ENCODE results near the gene TRIM62.

DNA sequence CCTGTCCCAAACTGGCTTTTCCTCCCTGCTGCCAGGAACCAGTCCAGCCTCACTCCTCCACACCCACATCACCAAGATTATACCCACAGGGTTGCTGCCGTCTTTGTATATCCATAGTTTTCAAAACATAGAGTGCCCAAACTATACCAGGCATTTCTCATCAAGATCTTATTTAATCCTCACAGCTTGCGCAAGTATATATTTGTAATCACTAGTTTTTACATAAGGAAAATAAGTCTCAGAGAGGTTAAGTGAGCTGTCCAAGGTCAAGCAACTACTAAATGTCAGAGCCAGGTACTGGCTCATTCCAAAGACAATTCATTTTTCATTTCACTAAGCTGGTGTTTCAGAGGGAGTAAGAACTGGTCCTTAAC is 39.5 kb upstream of the TRIM62 start:
- TF ChIP-seq, protein P1, sequence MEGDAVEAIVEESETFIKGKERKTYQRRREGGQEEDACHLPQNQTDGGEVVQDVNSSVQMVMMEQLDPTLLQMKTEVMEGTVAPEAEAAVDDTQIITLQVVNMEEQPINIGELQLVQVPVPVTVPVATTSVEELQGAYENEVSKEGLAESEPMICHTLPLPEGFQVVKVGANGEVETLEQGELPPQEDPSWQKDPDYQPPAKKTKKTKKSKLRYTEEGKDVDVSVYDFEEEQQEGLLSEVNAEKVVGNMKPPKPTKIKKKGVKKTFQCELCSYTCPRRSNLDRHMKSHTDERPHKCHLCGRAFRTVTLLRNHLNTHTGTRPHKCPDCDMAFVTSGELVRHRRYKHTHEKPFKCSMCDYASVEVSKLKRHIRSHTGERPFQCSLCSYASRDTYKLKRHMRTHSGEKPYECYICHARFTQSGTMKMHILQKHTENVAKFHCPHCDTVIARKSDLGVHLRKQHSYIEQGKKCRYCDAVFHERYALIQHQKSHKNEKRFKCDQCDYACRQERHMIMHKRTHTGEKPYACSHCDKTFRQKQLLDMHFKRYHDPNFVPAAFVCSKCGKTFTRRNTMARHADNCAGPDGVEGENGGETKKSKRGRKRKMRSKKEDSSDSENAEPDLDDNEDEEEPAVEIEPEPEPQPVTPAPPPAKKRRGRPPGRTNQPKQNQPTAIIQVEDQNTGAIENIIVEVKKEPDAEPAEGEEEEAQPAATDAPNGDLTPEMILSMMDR (IDR thresholded peaks at IDR 0.05), result no peak
- TF ChIP-seq POLR2A (IDR thresholded peaks at IDR 0.05), result no peak
